Fibroblast of lung (primary cell): ENCODE results near the gene CLDN2.
"Not testable (repeated sequence)": the region's sequence is repeated elsewhere in the genome, so short reads cannot be mapped to it uniquely, and the experiment has no call there.

Experiments
- EZH2 ChIP-seq: IDR thresholded peaks from 2 replicates; pipeline ENCODE4 v1.5.1; 2012; ENCODE audit warnings: low read length, control low read depth, mild to moderate bottlenecking; ENCODE audit errors: missing control alignments
- TF ChIP-seq, protein P1 (sequence below), 2 donors: IDR thresholded peaks in 1 of 2; conservative IDR thresholded peaks in 1 of 2; 1 replicate in 1 of 2; 2 replicates in 1 of 2; pipeline ENCODE4 v1.5.1; 2011 to 2012; ENCODE audit warnings: low read length in 2 of 2, control low read depth in 1 of 2, inconsistent platforms in 1 of 2, low read depth in 1 of 2, mild to moderate bottlenecking in 1 of 2

DNA sequence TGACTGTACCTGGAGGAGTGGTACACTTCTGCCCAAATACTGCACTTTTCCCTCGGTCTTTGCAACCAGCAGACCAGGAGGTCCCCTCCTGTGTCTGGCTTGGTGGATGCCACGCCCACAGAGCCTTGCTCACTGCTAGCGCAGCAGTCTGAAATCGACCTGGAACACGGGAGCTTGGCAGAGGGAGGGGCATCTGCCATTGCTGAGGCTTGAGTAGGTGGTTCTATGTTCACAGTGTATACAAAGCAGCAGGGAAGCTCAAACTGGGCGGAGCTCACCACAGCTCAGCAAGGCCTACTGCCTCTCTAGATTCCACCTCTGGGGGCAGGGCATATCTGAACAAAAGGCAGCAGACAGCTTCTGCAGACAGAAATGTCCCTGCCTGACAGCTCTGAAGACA, 46.3 kb downstream of the CLDN2 start:
- not testable (repeated sequence) for TF ChIP-seq EZH2
- TF ChIP-seq, protein P1, sequence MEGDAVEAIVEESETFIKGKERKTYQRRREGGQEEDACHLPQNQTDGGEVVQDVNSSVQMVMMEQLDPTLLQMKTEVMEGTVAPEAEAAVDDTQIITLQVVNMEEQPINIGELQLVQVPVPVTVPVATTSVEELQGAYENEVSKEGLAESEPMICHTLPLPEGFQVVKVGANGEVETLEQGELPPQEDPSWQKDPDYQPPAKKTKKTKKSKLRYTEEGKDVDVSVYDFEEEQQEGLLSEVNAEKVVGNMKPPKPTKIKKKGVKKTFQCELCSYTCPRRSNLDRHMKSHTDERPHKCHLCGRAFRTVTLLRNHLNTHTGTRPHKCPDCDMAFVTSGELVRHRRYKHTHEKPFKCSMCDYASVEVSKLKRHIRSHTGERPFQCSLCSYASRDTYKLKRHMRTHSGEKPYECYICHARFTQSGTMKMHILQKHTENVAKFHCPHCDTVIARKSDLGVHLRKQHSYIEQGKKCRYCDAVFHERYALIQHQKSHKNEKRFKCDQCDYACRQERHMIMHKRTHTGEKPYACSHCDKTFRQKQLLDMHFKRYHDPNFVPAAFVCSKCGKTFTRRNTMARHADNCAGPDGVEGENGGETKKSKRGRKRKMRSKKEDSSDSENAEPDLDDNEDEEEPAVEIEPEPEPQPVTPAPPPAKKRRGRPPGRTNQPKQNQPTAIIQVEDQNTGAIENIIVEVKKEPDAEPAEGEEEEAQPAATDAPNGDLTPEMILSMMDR (conservative IDR thresholded peaks at IDR 0.05 in 1 of 2, IDR thresholded peaks at IDR 0.05 in 1 of 2; ENCODE audit: low read depth in 1 of 2, low read length in 2 of 2): not testable (repeated sequence)
